ENCODE results near the gene CCDC167.

Gene CCDC167

DNA sequence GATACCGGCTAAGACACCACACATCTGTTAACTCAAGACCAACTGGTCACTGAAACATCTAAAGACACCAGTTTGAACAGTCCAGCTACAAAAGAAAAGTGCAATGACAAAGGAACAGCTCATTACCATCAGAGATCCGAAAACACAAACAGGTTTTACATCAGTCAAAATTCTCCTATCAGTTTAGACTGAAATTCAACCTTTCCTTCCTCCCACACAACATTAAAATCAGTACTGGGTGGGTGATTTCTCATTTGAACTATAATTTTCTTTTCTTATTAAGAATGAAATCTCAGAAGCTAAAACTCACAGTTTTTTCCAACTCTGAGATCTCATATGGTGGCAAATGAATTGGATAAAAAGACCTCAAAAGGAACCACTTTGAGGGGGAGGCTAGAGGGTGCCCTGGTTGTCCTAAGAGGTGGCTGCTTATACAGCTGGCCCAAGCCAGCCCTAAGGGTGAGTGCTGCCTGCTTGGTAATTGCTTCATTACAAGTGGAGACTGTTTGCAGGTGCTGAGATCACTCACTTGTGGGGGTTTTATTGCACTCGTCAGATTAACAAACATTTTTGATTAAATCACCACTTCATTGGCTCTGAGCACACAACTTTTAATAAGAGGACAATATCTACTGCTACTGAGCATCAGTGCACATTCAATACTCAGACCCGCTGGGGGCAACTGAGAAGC is 4.3 kb downstream of the CCDC167 start:
- TF ChIP-seq, protein P1, sequence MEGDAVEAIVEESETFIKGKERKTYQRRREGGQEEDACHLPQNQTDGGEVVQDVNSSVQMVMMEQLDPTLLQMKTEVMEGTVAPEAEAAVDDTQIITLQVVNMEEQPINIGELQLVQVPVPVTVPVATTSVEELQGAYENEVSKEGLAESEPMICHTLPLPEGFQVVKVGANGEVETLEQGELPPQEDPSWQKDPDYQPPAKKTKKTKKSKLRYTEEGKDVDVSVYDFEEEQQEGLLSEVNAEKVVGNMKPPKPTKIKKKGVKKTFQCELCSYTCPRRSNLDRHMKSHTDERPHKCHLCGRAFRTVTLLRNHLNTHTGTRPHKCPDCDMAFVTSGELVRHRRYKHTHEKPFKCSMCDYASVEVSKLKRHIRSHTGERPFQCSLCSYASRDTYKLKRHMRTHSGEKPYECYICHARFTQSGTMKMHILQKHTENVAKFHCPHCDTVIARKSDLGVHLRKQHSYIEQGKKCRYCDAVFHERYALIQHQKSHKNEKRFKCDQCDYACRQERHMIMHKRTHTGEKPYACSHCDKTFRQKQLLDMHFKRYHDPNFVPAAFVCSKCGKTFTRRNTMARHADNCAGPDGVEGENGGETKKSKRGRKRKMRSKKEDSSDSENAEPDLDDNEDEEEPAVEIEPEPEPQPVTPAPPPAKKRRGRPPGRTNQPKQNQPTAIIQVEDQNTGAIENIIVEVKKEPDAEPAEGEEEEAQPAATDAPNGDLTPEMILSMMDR (conservative IDR thresholded peaks at IDR 0.05; ENCODE audit: low read depth, low read length): no peak
- H3K4me3 ChIP-seq (ENCODE audit: low read length): no peak overlapping the region
- no peak for DNase-seq (ENCODE audit: low read depth)

GRCh38 chr6:37493661-37493995 is 6.1 kb downstream of the CCDC167 start:
- no peak for DNase-seq (ENCODE audit: low read depth)

GRCh38 chr6:37492991-37493660 is 6.6 kb downstream of the CCDC167 start:
- H3K4me3 ChIP-seq (ENCODE audit: low read length): no peak overlapping the region
- DNase-seq (ENCODE audit: low read depth): peak; percentile 16
- TF ChIP-seq, protein P1 (conservative IDR thresholded peaks at IDR 0.05; ENCODE audit: low read depth, low read length): no peak

More at GRCh38 chr6:37493661-37493995, 6.1 kb downstream of the CCDC167 start:
- H3K4me3 ChIP-seq (ENCODE audit: low read length): no peak overlapping the region
- TF ChIP-seq, protein P1 (conservative IDR thresholded peaks at IDR 0.05; ENCODE audit: low read depth, low read length): no peak

DNA sequence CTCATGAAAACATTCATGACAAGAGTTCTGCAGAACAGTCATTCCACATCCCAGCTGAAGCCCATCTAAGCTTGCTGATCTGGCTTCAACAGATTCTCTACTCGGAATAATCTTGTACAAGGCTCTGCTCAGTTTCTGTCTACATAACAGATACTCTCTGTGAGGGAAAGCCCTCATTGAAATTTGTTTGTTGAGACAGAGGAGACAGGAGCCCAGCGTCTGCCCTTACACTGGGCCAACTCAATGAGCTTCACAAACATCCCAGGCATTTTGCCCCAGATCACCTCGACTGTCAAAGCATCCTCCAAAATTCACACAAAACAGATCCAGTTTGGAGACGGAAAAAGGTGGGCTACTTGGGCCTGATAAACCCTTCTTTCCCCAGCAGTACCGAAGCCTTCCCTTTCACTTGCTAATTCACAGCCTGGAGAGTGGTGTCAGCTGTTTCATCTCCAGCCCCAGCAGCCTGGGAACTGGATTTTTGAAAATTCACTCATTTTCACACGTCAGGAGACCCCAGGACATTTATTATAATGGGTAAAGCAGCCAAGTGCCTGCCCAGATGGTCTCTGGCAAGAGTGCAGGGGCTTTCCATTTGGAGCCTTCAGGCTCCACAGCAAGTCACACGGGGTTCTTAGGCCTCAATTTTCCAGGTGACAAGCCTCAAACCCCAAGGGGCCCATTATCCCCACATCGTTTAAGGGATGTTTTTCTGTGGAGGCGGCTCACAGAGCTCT is 7.3 kb downstream of the CCDC167 start:
- TF ChIP-seq, protein P1 (conservative IDR thresholded peaks at IDR 0.05; ENCODE audit: low read depth, low read length): no peak
- H3K4me3 ChIP-seq (ENCODE audit: low read length): no peak overlapping the region
- no peak for DNase-seq (ENCODE audit: low read depth)

DNA sequence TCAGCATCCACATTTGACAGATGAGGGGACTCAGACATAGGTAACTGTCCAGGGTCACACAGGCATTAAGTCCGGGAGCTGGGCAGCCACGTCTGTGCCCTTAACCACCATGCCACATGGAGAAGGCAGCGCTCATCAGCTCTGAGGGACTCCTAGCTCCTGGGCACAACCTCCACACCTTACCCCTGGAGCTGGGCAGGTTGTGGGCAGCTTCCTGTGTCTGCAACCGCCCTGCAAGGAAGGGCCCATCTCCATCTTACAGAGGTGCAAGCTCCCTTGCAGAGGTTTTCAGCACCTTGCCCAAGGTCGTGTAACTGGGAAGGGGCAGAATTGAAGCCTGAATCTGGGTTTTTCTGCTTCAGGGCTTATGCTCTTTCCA is 7.9 kb downstream of the CCDC167 start:
- no peak for DNase-seq (ENCODE audit: low read depth)

GRCh38 chr6:37491171-37491829 is 8.4 kb downstream of the CCDC167 start:
- DNase-seq (ENCODE audit: low read depth): no peak
- TF ChIP-seq, protein P1 (conservative IDR thresholded peaks at IDR 0.05; ENCODE audit: low read depth, low read length): no peak
- H3K4me3 ChIP-seq (ENCODE audit: low read length): no peak overlapping the region

More for the DNA sequence above, 7.9 kb downstream of the CCDC167 start:
- no peak overlapping the region for H3K4me3 ChIP-seq (ENCODE audit: low read length)
- TF ChIP-seq, protein P1 (conservative IDR thresholded peaks at IDR 0.05; ENCODE audit: low read depth, low read length): no peak
